IPS-18c (cell line): ENCODE results near the gene EMX1.

ENCODE experiments used
- H3K4me3 ChIP-seq: 2 replicates; pipeline ENCODE4 v1.7.0; 2013; ENCODE audit warnings: low read depth, mild to moderate bottlenecking, low read length, moderate library complexity; ENCODE audit not compliant: insufficient read depth
- H3K9me3 ChIP-seq: one replicate; pipeline ENCODE4 v1.6.1; 2013; ENCODE audit warnings: mild to moderate bottlenecking, low read length, moderate library complexity; ENCODE audit not compliant: control insufficient read depth, insufficient read depth

EMX1 gene

DNA sequence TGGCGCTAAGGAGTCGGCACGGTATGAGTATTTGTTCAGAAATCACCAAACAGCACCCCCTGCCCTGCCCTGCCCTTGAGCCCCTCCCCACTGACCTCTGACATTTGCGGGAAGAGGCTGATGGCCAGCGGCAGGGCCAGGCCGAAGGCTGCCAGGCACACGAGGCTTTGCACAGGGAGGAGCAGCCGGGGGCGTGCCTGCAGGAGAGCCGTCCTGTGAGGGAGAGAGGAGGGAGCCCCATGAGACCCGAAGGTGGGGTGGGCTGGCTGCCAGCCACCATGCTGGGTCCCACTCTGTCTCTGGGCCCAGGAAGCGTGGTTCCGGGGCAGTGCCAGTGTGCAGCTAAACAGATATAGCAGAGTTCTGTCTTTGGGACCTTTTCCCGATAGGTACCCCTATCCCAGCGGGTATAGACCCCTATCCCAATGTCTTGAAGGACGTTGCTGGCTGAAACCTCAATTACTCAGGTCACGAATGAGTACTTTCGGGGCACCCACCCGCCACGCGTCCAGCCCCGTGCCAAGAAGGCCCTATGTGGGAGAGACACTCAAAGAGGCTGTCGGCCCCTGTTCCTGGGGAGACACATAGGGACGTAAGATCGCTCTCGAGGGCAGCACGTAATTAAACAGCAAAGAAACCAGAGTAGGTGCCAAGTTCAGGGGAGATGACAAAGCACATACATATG, 43.9 kb downstream of the EMX1 start:
- H3K4me3 ChIP-seq = no peak overlapping the region
- no peaks in the 10 kb centered on the region for H3K9me3 ChIP-seq

DNA sequence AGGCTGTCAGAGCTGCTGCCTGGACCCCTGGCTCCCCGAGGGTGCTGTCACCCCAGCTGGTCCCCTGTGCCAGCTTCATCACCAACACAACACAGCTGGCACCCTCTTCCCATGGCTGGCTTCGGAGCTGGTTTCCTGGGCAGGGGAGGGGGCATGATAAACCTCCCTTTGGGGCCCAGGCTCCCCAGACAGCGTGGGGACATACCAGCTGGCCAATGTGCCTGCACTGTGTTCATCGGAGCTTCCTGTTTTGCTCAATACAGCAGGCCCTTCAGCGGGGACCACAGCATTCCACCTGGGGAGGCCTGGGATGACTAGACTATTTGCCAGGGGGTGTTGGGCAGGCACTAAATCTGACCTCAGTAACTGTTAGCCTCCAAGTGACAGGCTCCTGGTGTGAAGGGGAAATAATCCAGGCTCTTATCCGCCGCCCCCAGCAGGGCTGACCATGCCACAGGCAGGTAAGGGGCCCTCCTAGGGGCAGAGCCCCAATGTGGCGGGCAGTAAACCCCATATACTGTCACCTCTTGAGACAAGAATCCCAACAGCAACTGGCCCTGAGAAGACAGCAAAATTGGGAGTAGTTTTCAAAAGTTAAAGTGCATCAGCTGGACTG, 44.6 kb downstream of the EMX1 start:
- peaks cover 3% of the 10 kb centered on the region for H3K9me3 ChIP-seq
- H3K4me3 ChIP-seq = no peak overlapping the region

DNA sequence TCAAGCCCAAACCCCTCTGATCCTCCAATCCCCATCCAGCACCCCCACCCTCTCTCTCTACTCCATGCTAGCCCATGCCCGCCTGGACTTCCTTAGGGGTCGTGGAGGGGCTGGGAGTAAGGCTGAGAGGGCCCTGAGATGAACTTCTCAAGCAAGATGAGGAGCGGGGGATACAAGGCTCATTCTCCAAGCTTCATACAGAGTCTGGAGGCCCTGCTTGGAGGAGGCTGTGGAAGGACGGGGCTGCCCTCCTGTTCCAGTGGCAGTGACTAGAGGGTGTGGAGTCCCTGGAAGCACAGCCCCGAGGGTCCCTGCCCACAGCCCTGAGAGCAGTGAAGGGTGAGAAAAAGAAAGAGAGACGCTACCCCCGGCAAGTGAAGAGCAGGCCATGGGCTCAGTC, 45.6 kb downstream of the EMX1 start:
- Histone ChIP-seq H3K4me3 (no peak overlapping the region), H3K9me3 (peaks cover 3% of the 10 kb centered on the region)

DNA sequence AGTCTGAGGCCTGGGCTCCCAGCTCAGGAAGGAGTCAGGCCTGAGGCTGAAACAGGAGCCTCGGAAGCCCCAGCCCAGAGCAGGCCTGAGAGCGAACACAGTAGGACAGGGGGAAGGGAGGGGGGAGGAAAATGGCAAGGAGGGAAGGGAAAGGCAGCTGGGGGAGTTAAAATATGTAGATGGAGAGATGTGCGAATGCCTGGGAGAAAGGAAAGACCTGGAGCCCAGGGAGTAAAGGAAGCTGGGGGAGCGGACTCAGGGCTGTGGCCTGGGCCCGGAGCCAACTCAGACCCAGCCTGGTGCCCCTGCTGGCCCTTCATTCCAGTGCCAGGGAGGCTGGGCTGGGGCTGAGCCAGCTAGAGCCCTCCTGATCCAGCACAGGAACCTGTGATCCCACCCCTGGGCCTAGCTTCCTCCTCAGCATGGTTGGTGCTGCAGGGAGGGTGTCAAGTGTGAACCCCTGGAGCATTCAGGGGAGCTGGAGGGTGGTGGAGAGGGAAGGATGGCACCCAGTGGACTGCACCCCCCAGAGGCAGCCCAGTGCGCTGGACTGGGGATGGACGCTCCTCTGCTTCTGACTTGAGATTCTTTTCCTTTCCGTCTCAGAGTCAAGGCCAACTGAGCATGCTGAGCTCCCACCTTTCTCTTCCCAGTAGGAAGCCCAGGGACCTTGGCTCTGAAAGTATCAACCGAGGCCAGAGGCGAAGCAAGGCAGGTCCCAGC, 46.3 kb downstream of the EMX1 start:
- no peak overlapping the region for H3K4me3 ChIP-seq
- H3K9me3 ChIP-seq = peaks cover 3% of the 10 kb centered on the region

GRCh38 chr2:72964146-72964525, 46.8 kb downstream of the EMX1 start:
- Histone ChIP-seq H3K9me3 (peaks cover 3% of the 10 kb centered on the region), H3K4me3 (no peak overlapping the region)

- H3K9me3 ChIP-seq = peaks cover 3% of the 10 kb centered on the region
- no peak overlapping the region for H3K4me3 ChIP-seq
Measured at GRCh38 chr2:72965016-72965415, 47.7 kb downstream of the EMX1 start.

GRCh38 chr2:72965770-72966450, 48.6 kb downstream of the EMX1 start:
- Histone ChIP-seq H3K4me3 (no peak overlapping the region), H3K9me3 (peaks cover 3% of the 10 kb centered on the region)

- Histone ChIP-seq H3K9me3 (peaks cover 3% of the 10 kb centered on the region), H3K4me3 (no peak overlapping the region)
Measured at GRCh38 chr2:72968286-72968685, 51.0 kb downstream of the EMX1 start.

- H3K9me3 ChIP-seq = peaks cover 3% of the 10 kb centered on the region
- no peak overlapping the region for H3K4me3 ChIP-seq
Measured at GRCh38 chr2:72969706-72970105, 52.4 kb downstream of the EMX1 start.

GRCh38 chr2:72971036-72971435, 53.7 kb downstream of the EMX1 start:
- H3K4me3 ChIP-seq = no peak overlapping the region
- H3K9me3 ChIP-seq = peaks cover 3% of the 10 kb centered on the region

DNA sequence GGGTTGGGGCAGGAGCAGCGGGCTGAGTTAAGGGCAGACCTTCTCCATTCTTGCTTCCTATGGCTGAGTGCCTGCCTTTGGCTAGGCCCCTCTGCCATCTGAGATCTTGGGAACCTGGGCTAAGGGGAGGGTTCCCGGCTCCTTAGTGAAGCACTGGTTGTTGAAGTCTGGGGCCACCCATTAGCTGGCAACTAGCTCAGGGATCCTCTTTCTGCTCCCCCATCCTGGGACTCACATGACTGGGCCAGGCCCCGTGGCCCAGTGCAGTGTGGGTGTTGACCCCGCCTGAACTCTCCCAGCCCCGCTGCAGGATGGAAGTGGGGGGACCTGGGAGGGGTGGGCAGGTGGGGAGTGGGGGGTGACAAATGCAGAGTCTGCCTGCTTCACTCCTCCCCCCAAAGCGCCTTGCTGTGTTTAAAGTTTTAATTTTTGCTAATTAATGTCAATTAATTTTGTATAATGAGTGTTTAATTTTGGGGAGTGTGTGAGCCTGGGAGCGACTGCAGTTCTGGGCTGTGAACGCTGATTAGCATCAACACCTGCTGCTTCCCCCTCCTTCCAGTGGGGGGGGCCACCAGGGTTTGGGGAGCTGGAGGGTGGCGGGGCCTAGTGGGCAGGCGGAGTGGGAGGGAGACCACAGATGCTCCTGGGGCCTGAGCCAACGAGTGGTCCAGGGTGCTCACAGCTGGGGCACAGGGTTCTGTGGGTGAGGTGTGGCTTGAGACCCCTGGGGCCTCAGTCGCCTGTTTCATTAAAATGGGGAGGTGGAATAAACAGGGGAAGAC, 55.2 kb downstream of the EMX1 start:
- no peaks in the 10 kb centered on the region for H3K9me3 ChIP-seq

GRCh38 chr2:72973137-72973535, 55.8 kb downstream of the EMX1 start:
- Histone ChIP-seq H3K4me3 (no peak overlapping the region), H3K9me3 (no peaks in the 10 kb centered on the region)

More for the DNA sequence above, 55.2 kb downstream of the EMX1 start:
- no peak overlapping the region for H3K4me3 ChIP-seq

- Histone ChIP-seq H3K9me3 (no peaks in the 10 kb centered on the region), H3K4me3 (no peak overlapping the region)
Measured at GRCh38 chr2:72973566-72974435, 56.5 kb downstream of the EMX1 start.

- Histone ChIP-seq H3K4me3 (peak overlapping the region; percentile 1; the same call in 1 of the 2 replicates), H3K9me3 (no peaks in the 10 kb centered on the region)
Measured at GRCh38 chr2:72974436-72974754, 57.1 kb downstream of the EMX1 start.

- Histone ChIP-seq H3K4me3 (0 out of 2 replicates have a peak overlapping the region, but pooled peaks have one; percentile 1), H3K9me3 (no peaks in the 10 kb centered on the region)
Measured at GRCh38 chr2:72975017-72975416, 57.7 kb downstream of the EMX1 start.

GRCh38 chr2:72979896-72980295, 62.6 kb downstream of the EMX1 start:
- no peak overlapping the region for H3K4me3 ChIP-seq
- H3K9me3 ChIP-seq = no peaks in the 10 kb centered on the region
